Measurements from ENCODE around the gene RBM34. TPM values are rescaled to one million over a fixed set of nuclear protein-coding genes. Genes with fewer than 3 reads are reported as not detected.

RBM34 gene
- total RNA-seq, 1 experiment from 2014 or later: 104 TPM

- TF ChIP-seq POLR2AphosphoS5 (IDR thresholded peaks at IDR 0.05; ENCODE audit: low read depth, low read length) (no peak), SIN3A (IDR thresholded peaks at IDR 0.05; ENCODE audit: borderline replicate concordance, insufficient read depth, low read depth, low read length) (no peak), CTCF (IDR thresholded peaks at IDR 0.05) (no peak), TCF7L2 (IDR thresholded peaks at IDR 0.05; ENCODE audit: low read depth, low read length) (no peak)
- TF ChIP-seq, protein P1, sequence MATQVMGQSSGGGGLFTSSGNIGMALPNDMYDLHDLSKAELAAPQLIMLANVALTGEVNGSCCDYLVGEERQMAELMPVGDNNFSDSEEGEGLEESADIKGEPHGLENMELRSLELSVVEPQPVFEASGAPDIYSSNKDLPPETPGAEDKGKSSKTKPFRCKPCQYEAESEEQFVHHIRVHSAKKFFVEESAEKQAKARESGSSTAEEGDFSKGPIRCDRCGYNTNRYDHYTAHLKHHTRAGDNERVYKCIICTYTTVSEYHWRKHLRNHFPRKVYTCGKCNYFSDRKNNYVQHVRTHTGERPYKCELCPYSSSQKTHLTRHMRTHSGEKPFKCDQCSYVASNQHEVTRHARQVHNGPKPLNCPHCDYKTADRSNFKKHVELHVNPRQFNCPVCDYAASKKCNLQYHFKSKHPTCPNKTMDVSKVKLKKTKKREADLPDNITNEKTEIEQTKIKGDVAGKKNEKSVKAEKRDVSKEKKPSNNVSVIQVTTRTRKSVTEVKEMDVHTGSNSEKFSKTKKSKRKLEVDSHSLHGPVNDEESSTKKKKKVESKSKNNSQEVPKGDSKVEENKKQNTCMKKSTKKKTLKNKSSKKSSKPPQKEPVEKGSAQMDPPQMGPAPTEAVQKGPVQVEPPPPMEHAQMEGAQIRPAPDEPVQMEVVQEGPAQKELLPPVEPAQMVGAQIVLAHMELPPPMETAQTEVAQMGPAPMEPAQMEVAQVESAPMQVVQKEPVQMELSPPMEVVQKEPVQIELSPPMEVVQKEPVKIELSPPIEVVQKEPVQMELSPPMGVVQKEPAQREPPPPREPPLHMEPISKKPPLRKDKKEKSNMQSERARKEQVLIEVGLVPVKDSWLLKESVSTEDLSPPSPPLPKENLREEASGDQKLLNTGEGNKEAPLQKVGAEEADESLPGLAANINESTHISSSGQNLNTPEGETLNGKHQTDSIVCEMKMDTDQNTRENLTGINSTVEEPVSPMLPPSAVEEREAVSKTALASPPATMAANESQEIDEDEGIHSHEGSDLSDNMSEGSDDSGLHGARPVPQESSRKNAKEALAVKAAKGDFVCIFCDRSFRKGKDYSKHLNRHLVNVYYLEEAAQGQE (IDR thresholded peaks at IDR 0.05; ENCODE audit: insufficient read depth in 1 of 2, low read depth in 2 of 2, low read length in 1 of 2): no peak
- no peak for DNase-seq (ENCODE audit: low read depth, low spot score)
- no peak for ATAC-seq
- intact Hi-C loops (cut with micrococcal nuclease; ENCODE audit: unreplicated experiment) (no loop called here), in situ Hi-C loops (cut with HindIII; ENCODE audit: low pct_unique_long_range_greater_than_20kb, low sequenced_read_pairs) (no loop called here)
- Histone ChIP-seq H3K4me3 (ENCODE audit: low read depth in 2 of 2, low read length in 2 of 2) (no peak overlapping the region), H3K27me3 (ENCODE audit: control insufficient read depth, insufficient read depth, low read length) (no peaks in the 10 kb centered on the region), H3K27ac (ENCODE audit: low read length) (peak overlapping the region; percentile 49; the same call in 1 of the 2 replicates), H3K36me3 (ENCODE audit: control insufficient read depth, insufficient read depth, low read length) (peaks cover 46% of the 10 kb centered on the region), H3K4me1 (ENCODE audit: control insufficient read depth, insufficient read depth, low read length) (0 out of 2 replicates have a peak, but pooled peaks cover 4% of the 10 kb centered on the region), H3K9me3 (ENCODE audit: control insufficient read depth, insufficient read depth, low read depth, low read length) (no peaks in the 10 kb centered on the region)
- ChIA-PET CTCF (no interaction called here), POLR2A (interaction anchor here (0.6 to 0.7 kb wide), 2 partner anchors 39 to 492 kb away, joined by 3 read pairs; no protein-coding TSS in a partner anchor)
- no TSS peak for BruUV-seq (replicated peaks)
Observed at GRCh38 chr1:235112297-235113182, 48.5 kb downstream of the RBM34 start.

DNA sequence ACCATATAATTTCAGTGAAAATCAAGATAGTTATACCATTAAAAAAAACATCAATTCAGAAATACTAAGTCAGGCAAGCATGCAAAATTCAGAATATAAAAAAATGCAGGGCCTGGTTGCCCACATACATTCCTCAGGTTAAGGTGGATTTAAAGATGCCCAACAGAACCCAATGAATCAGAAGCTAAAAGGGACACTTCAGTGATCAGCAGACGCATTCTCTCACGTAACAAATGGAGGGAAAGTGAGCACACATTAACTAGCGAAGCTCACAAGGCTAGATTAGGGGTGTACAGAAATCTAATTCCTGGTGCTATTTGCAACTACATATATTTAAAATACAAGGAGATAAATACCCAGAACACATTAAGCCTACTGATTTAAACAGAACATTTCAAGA is 49.9 kb downstream of the RBM34 start:
- peaks cover 46% of the 10 kb centered on the region for H3K36me3 ChIP-seq (ENCODE audit: control insufficient read depth, insufficient read depth, low read length)

More for the DNA sequence above, 49.9 kb downstream of the RBM34 start:
- H3K27ac ChIP-seq (ENCODE audit: low read length): no peak overlapping the region
- no peak for DNase-seq (ENCODE audit: low read depth, low spot score)
- ChIA-PET POLR2A (no interaction called here), CTCF (no interaction called here)
- in situ Hi-C loops (cut with HindIII; ENCODE audit: low pct_unique_long_range_greater_than_20kb, low sequenced_read_pairs) (no loop called here), intact Hi-C loops (cut with micrococcal nuclease; ENCODE audit: unreplicated experiment) (no loop called here)
- BruUV-seq (replicated peaks): no TSS peak
- H3K4me3 ChIP-seq (ENCODE audit: low read depth in 2 of 2, low read length in 2 of 2): no peak overlapping the region
- ATAC-seq: no peak
- peaks cover 4% of the 10 kb centered on the region; the same call in 1 of the 2 replicates for H3K4me1 ChIP-seq (ENCODE audit: control insufficient read depth, insufficient read depth, low read length)
- no peaks in the 10 kb centered on the region for H3K9me3 ChIP-seq (ENCODE audit: control insufficient read depth, insufficient read depth, low read depth, low read length)
- no peaks in the 10 kb centered on the region for H3K27me3 ChIP-seq (ENCODE audit: control insufficient read depth, insufficient read depth, low read length)
- TF ChIP-seq, protein P1 (IDR thresholded peaks at IDR 0.05; ENCODE audit: insufficient read depth in 1 of 2, low read depth in 2 of 2, low read length in 1 of 2): no peak
- TF ChIP-seq POLR2AphosphoS5 (IDR thresholded peaks at IDR 0.05; ENCODE audit: low read depth, low read length) (no peak), SIN3A (IDR thresholded peaks at IDR 0.05; ENCODE audit: borderline replicate concordance, insufficient read depth, low read depth, low read length) (no peak), CTCF (IDR thresholded peaks at IDR 0.05) (no peak), TCF7L2 (IDR thresholded peaks at IDR 0.05; ENCODE audit: low read depth, low read length) (no peak)

Measured in Panc1 (cell line).